Thyroid gland (tissue), 4 donors: Measurements from ENCODE around the gene NRP2.

Source experiments
- CTCF ChIP-seq, 6 experiments: fragments of 200-600 bp in 3 of 6; fragments of 450-650 bp in 3 of 6; sonication (generic) in 3 of 6; IDR thresholded peaks; one replicate each; pipeline ENCODE4 v1.5.1; 2016 to 2019; ENCODE audit warnings: antibody characterized with exemption in 6 of 6, mild to moderate bottlenecking in 2 of 6, inconsistent platforms in 1 of 6, moderate library complexity in 1 of 6
- POLR2A ChIP-seq, 2 donors: fragments of 450-650 bp; IDR thresholded peaks; one replicate each; pipeline ENCODE4 v1.6.1; 2017; ENCODE audit warnings: antibody characterized with exemption in 2 of 2, mild to moderate bottlenecking in 2 of 2, moderate library complexity in 1 of 2

- no peak for TF ChIP-seq CTCF (IDR thresholded peaks at IDR 0.05)
- no peak for TF ChIP-seq POLR2A (IDR thresholded peaks at IDR 0.05)
Observed at GRCh38 chr2:205754285-205754923, 72.1 kb downstream of the NRP2 start.
